Fibroblast of mammary gland (primary cell): Measurements from ENCODE around the gene RIMKLB.
"Not testable (repeated sequence)": the region's sequence is repeated elsewhere in the genome, so short reads cannot be mapped to it uniquely, and the experiment has no call there.

Source experiments
- DNase-seq: peaks from one replicate; pipeline ENCODE4 v3.0.0-alpha.2; 2010; ENCODE audit warnings: low read depth
- H3K4me3 ChIP-seq: 2 replicates; pipeline ENCODE4 v1.5.1; 2011; ENCODE audit warnings: low read depth, mild to moderate bottlenecking, low read length, moderate library complexity; ENCODE audit not compliant: control insufficient read depth
- TF ChIP-seq, protein P1 (sequence below): conservative IDR thresholded peaks from 2 replicates; pipeline ENCODE4 v1.5.1; 2011; ENCODE audit warnings: low read depth, low read length, inconsistent platforms; ENCODE audit not compliant: control insufficient read depth, insufficient read depth

Gene RIMKLB

DNA sequence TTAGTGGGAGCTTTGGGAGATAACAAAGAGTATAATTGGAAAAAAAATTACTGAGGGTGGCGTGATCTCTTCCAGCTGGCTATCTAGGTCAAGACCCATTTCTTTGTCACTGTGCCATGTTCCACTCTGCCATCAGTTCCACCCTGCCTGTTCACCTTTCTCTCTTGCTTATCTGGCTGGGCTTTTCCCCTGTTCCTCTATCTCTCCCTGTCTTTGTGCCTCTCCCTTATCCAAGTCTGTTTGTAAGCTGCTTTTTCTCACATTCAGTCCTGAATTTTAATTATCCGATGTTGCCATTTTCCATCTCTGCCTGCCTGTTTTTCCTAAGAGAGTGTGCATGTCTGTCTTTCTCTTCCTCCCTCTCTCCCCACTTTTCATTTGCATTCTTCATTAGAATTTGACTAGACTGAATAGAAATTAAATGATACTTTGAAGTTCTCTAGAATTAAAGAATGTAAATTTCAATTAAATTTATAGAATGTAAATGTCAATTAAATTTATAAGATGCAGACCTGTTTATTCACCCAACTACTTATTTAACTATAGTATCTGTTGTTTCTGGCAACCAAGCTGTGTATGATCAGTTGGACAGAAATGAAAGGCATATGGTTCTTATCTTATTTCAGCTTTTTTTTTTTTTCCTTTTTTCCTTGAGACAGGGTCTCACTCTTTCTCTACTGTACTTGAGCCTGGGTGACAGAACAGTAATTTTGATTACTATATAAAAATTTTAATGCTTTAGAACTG, 83.8 kb downstream of the RIMKLB start:
- DNase-seq, result no peak
- TF ChIP-seq, protein P1, sequence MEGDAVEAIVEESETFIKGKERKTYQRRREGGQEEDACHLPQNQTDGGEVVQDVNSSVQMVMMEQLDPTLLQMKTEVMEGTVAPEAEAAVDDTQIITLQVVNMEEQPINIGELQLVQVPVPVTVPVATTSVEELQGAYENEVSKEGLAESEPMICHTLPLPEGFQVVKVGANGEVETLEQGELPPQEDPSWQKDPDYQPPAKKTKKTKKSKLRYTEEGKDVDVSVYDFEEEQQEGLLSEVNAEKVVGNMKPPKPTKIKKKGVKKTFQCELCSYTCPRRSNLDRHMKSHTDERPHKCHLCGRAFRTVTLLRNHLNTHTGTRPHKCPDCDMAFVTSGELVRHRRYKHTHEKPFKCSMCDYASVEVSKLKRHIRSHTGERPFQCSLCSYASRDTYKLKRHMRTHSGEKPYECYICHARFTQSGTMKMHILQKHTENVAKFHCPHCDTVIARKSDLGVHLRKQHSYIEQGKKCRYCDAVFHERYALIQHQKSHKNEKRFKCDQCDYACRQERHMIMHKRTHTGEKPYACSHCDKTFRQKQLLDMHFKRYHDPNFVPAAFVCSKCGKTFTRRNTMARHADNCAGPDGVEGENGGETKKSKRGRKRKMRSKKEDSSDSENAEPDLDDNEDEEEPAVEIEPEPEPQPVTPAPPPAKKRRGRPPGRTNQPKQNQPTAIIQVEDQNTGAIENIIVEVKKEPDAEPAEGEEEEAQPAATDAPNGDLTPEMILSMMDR, result no peak

GRCh38 chr12:8784290-8784888, 86.6 kb downstream of the RIMKLB start:
- no peak for DNase-seq
- TF ChIP-seq, protein P1, result no peak
- no peak overlapping the region for H3K4me3 ChIP-seq

More for the DNA sequence above, 83.8 kb downstream of the RIMKLB start:
- H3K4me3 ChIP-seq, result no peak overlapping the region

GRCh38 chr12:8785499-8785898, 87.7 kb downstream of the RIMKLB start:
- H3K4me3 ChIP-seq, result no peak overlapping the region
- no peak for DNase-seq
- TF ChIP-seq, protein P1, result no peak

GRCh38 chr12:8787206-8787605, 89.4 kb downstream of the RIMKLB start:
- not testable (repeated sequence) for DNase-seq, H3K4me3 ChIP-seq

DNA sequence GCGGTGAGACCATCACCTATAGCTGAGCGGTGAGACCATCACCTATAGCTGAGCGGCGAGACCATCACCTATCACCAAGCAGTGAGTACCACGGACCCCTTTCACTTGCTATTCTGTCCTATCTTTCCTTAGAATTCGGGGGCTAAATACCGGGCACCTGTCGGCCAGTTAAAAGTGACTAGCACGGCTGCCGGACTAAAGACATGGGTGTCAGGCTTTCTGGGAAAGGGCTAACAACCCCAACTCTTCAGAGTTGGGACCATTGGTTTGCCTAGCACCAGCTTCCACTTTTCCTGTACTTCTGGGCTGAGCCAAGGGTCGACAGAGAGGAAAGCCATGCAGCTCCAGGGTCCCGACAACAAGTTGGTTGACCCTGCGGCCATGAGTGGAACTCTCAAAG, 90.9 kb downstream of the RIMKLB start:
- H3K4me3 ChIP-seq, DNase-seq: not testable (repeated sequence)

DNA sequence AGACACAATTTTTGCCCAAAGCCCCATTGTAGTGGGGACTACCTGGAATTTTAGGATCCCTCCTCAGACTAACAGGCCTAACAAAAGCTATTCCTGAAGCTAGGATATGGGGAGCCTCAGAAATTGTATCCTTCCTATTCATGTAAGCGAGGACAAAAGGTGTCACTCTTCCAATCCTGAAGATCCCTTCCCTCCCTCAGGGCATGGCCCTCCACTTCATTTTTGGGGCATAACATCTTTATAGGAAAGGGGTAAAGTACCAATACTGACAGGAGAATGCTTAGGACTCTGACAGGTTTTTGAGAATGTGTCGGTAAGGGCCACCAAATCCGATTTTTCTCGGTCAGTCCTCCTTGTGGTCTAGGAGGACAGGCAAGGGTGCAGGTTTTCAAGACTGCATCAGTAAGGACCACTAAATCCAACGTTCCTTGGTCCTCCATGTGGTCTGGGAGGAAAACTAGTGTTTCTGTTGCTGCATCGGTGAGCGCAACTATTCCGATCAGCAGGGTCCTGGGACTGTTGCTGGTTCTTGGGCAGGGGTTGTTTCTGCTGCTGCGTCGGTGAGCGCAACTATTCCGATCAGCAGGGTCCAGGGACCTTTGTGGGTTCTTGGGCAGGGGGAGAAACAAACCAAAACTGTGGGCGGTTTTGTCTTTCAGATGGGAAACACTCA, 91.7 kb downstream of the RIMKLB start:
- not testable (repeated sequence) for H3K4me3 ChIP-seq

GRCh38 chr12:8793226-8793625, 95.4 kb downstream of the RIMKLB start:
- not testable (repeated sequence) for DNase-seq

More for the DNA sequence above, 91.7 kb downstream of the RIMKLB start:
- DNase-seq, result not testable (repeated sequence)

GRCh38 chr12:8794611-8795010, 96.8 kb downstream of the RIMKLB start:
- not testable (repeated sequence) for H3K4me3 ChIP-seq

More at GRCh38 chr12:8793226-8793625, 95.4 kb downstream of the RIMKLB start:
- H3K4me3 ChIP-seq, result not testable (repeated sequence)

DNA sequence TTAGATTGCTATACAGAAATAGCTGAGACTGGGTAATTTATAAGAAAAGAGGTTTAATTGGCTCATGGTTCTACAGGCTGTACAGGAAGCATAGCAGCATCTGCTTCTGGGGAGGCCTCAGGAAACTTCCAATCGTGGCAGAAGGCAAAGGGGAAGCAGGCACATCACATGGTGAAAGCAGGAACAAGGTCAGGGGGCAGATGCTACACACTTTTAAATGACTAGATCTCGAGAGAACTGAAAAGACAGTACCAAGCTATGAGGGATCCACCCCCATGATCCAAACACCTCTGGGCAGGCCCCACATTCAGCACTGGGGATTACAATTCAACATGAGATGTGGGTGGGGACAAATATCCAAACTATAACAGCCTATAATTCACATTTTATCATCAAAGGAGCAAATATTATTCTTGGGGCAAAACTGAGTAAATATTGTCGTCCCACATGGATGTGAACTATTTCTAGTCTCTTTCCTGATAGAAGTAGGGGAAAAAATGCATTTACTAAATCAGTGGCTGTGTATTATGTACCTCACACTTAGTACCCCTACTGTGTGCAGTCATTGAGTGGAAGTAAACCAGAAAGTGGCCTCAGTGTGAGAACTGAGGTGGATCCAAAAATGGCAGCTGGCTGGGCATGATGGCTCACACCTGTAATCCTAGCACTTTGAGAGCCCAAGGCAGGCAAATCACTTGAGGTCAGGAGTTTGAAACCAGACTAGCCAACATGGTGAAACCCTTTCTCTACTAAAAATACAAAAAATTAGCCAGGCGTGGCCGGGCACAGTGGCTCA, 99.2 kb downstream of the RIMKLB start:
- no peak overlapping the region for H3K4me3 ChIP-seq
- TF ChIP-seq, protein P1, result no peak
- no peak for DNase-seq

More at GRCh38 chr12:8794611-8795010, 96.8 kb downstream of the RIMKLB start:
- not testable (repeated sequence) for DNase-seq

- H3K4me3 ChIP-seq, DNase-seq: not testable (repeated sequence)
These were observed 103.4 kb downstream of the RIMKLB start for GRCh38 chr12:8801213-8801612.

DNA sequence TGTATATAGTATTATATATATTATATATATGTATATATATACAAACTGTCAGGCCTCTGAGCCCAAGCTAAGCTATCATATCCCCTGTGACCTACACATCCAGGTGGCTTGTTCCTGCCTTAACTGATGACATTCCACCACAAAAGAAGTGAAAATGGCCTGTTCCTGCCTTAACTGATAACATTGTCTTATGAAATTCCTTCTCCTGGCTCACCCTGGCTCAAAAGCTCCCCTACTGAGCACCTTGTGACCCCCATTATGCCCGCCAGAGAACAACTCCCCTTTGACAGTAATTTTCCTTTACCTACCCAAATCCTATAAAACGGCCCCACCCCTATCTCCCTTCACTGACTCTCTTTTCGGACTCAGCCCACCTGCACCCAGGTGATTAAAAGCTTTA, 107.0 kb downstream of the RIMKLB start:
- DNase-seq, H3K4me3 ChIP-seq: not testable (repeated sequence)

DNA sequence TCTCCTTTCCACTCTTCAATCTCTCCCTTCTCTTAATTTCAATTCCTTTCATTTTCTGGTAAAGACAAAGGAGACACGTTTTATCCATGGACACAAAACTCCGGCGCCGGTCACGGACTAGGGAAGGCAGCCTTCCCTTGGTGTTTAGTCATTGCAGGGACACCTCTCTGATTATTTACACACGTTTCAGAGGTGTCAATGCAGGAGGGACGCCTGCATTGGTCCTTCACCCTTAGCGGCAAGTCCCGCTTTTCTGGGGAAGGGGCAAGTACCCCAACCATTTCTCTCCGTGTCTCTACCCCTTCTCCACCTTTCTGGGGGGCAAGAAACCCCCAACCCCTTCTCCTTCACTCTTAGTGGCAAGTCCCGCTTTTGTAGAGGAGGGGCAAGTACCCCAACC, 107.7 kb downstream of the RIMKLB start:
- DNase-seq, result not testable (repeated sequence)

GRCh38 chr12:8807084-8807483, 109.3 kb downstream of the RIMKLB start:
- DNase-seq, result peak; percentile 22

More for the DNA sequence above, 107.7 kb downstream of the RIMKLB start:
- not testable (repeated sequence) for H3K4me3 ChIP-seq

More at GRCh38 chr12:8807084-8807483, 109.3 kb downstream of the RIMKLB start:
- H3K4me3 ChIP-seq, result not testable (repeated sequence)
